Body of pancreas (tissue), 4 donors: ENCODE data around the gene TIMM17B. TPM values are rescaled to one million over a fixed set of nuclear protein-coding genes. Genes with fewer than 3 reads are reported as not detected.

Experiments used
- ATAC-seq: fragments of 150-250 bp; one replicate; pipeline ENCODE4 v1.9.1; 2016
- DNase-seq, 4 donors: peaks; one replicate each; pipeline ENCODE4 v3.0.0-alpha.2; 2019
- H3K27ac ChIP-seq, 4 donors: fragments of 200-600 bp; sonication (generic); 1 replicate in 3 of 4; 2 replicates in 1 of 4; pipeline versions ENCODE4 v1.5.1 to v1.6.1; 2016 to 2019; ENCODE audit warnings: mild to moderate bottlenecking in 1 of 4, mixed read lengths in 1 of 4, moderate library complexity in 1 of 4
- H3K27me3 ChIP-seq, 2 donors: fragments of 200-600 bp; sonication (generic); one replicate each; pipeline ENCODE4 v1.6.0; 2016; ENCODE audit warnings: mild to moderate bottlenecking in 1 of 2
- H3K36me3 ChIP-seq, 2 donors: fragments of 200-600 bp; sonication (generic); replicated peaks in 1 of 2; 2 replicates each; pipeline ENCODE4 v1.5.1; 2016; ENCODE audit warnings: low read depth in 2 of 2; ENCODE audit not compliant: insufficient read depth in 1 of 2
- H3K4me1 ChIP-seq: fragments of 200-600 bp; sonication (generic); one replicate; pipeline ENCODE4 v1.6.0; 2016
- H3K4me3 ChIP-seq, 2 donors: fragments of 200-600 bp; sonication (generic); 1 replicate in 1 of 2; 2 replicates in 1 of 2; pipeline ENCODE4 v1.5.1; 2016 to 2019
- H3K9me3 ChIP-seq, 3 donors: fragments of 200-600 bp; sonication (generic); 1 replicate in 2 of 3; 2 replicates in 1 of 3; pipeline ENCODE4 v1.5.1; 2016
- POLR2A ChIP-seq, 3 donors: fragments of 450-650 bp; IDR thresholded peaks; one replicate each; pipeline ENCODE4 v1.6.1; 2016; ENCODE audit warnings: antibody characterized with exemption in 3 of 3, mild to moderate bottlenecking in 2 of 3
- WGBS, 2 donors: methylation state at CpG; one replicate each; pipeline ENCODE4 v1.1.5; 2017; 5-methylcytosine and 5-hydroxymethylcytosine counted together
- intact Hi-C: fragments of 100-400 bp; cut with DNase I; formaldehyde crosslinking; loops from one replicate; pipeline ENCODE4 v1.15.1; 2023
- total RNA-seq, 2 donors: library from RNA; depleted of rRNA; stranded (reverse); fragments of >200 nt; gene quantifications; one replicate each; pipeline ENCODE4 v1.1.0, GENCODE V29; 2016
- TF ChIP-seq, protein P1 (sequence below), 7 experiments: fragments of 450-650 bp in 4 of 7; fragments of 200-600 bp in 3 of 7; sonication (generic) in 3 of 7; IDR thresholded peaks; one replicate each; pipeline ENCODE4 v1.5.1; 2016 to 2019; ENCODE audit warnings: antibody characterized with exemption in 7 of 7

The TIMM17B gene
- total RNA-seq, 2 donors from 2014 or later, result 24.4 to 35.3 TPM

GRCh38 chrX:48935301-48935670 is 37.7 kb upstream of the TIMM17B start:
- Histone ChIP-seq H3K27ac (no peak overlapping the region), H3K36me3 (peaks cover 0 to 1% of the 10 kb centered on the region in 2 donors), H3K4me3 (no peak overlapping the region), H3K4me1 (peaks cover under 1% of the 10 kb centered on the region), H3K9me3 (no peaks in the 10 kb centered on the region), H3K27me3 (no peaks in the 10 kb centered on the region)
- intact Hi-C loops, result no loop called here
- WGBS, 2 donors, result 67 to 100% methylated on average over 1 of the region's 1 CpG
- TF ChIP-seq, protein P1, sequence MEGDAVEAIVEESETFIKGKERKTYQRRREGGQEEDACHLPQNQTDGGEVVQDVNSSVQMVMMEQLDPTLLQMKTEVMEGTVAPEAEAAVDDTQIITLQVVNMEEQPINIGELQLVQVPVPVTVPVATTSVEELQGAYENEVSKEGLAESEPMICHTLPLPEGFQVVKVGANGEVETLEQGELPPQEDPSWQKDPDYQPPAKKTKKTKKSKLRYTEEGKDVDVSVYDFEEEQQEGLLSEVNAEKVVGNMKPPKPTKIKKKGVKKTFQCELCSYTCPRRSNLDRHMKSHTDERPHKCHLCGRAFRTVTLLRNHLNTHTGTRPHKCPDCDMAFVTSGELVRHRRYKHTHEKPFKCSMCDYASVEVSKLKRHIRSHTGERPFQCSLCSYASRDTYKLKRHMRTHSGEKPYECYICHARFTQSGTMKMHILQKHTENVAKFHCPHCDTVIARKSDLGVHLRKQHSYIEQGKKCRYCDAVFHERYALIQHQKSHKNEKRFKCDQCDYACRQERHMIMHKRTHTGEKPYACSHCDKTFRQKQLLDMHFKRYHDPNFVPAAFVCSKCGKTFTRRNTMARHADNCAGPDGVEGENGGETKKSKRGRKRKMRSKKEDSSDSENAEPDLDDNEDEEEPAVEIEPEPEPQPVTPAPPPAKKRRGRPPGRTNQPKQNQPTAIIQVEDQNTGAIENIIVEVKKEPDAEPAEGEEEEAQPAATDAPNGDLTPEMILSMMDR (IDR thresholded peaks at IDR 0.05), result no peak
- TF ChIP-seq POLR2A (IDR thresholded peaks at IDR 0.05), result no peak
- ATAC-seq (no peak), DNase-seq (no peak)

GRCh38 chrX:48934581-48935300 is 37.2 kb upstream of the TIMM17B start:
- DNase-seq (no peak), ATAC-seq (no peak)
- Histone ChIP-seq H3K27ac (no peak overlapping the region), H3K27me3 (no peaks in the 10 kb centered on the region), H3K4me1 (no peaks in the 10 kb centered on the region), H3K4me3 (no peak overlapping the region), H3K36me3 (peaks cover 0 to 4% of the 10 kb centered on the region in 2 donors), H3K9me3 (no peaks in the 10 kb centered on the region)
- TF ChIP-seq, protein P1 (IDR thresholded peaks at IDR 0.05), result no peak
- no peak for TF ChIP-seq POLR2A (IDR thresholded peaks at IDR 0.05)
- intact Hi-C loops, result no loop called here
- 78 to 85% methylated on average over 4 to 5 of the region's 7 CpGs for WGBS, 2 donors

GRCh38 chrX:48933757-48934156 is 36.2 kb upstream of the TIMM17B start:
- ATAC-seq (no peak), DNase-seq (no peak)
- peaks cover 0 to 4% of the 10 kb centered on the region in 2 donors for H3K36me3 ChIP-seq
- WGBS, 2 donors, result 82 to 83% methylated on average over 2 of the region's 2 CpGs
- H3K9me3 ChIP-seq, result no peaks in the 10 kb centered on the region
- no peaks in the 10 kb centered on the region for H3K27me3 ChIP-seq
- intact Hi-C loops, result no loop called here
- H3K27ac ChIP-seq, result no peak overlapping the region
- no peak overlapping the region for H3K4me3 ChIP-seq
- no peak for TF ChIP-seq POLR2A (IDR thresholded peaks at IDR 0.05)
- no peaks in the 10 kb centered on the region for H3K4me1 ChIP-seq

GRCh38 chrX:48927736-48928382 is 30.3 kb upstream of the TIMM17B start:
- H3K36me3 ChIP-seq, result peaks cover 0 to 8% of the 10 kb centered on the region in 2 donors
- TF ChIP-seq POLR2A (IDR thresholded peaks at IDR 0.05), result no peak
- TF ChIP-seq, protein P1 (IDR thresholded peaks at IDR 0.05), result no peak
- intact Hi-C loops, result no loop called here
- H3K27me3 ChIP-seq, result no peaks in the 10 kb centered on the region
- H3K4me3 ChIP-seq, result no peak overlapping the region
- no peaks in the 10 kb centered on the region for H3K9me3 ChIP-seq
- WGBS, 2 donors, result 71 to 72% methylated on average over 2 of the region's 2 CpGs
- DNase-seq (no peak), ATAC-seq (no peak)
- H3K4me1 ChIP-seq, result no peaks in the 10 kb centered on the region
- H3K27ac ChIP-seq, result no peak overlapping the region

DNA sequence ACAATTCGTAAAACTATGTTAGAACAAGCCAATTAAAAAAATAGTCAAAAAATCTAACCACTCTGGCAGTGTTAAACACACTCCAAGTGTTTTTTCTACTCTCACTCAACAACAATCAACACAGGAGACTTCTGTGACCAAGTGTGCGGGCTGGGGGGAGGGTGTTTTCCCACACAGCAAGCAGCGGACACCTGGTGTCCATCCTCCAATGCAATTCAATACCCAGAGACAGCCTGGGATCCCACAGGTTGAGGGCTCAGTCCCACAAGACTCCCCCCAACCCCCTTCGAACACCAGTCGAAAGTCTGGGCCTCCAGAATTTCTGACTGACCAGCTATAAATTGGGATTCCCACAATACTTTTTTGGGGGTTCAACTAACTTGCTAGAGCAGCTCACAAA is 29.6 kb upstream of the TIMM17B start:
- intact Hi-C loops, result no loop called here
- DNase-seq, result no peak
- Histone ChIP-seq H3K4me3 (no peak overlapping the region), H3K27me3 (no peaks in the 10 kb centered on the region), H3K36me3 (peaks cover 0 to 8% of the 10 kb centered on the region in 2 donors), H3K27ac (no peak overlapping the region), H3K9me3 (no peaks in the 10 kb centered on the region), H3K4me1 (no peaks in the 10 kb centered on the region)
- 75 to 90% methylated on average over 2 to 3 of the region's 5 CpGs for WGBS, 2 donors
- no peak for ATAC-seq
- no peak for TF ChIP-seq POLR2A (IDR thresholded peaks at IDR 0.05)
- TF ChIP-seq, protein P1 (IDR thresholded peaks at IDR 0.05), result no peak
